ENCODE results near the gene SPAG4.

SPAG4 gene

GRCh38 chr20:35669221-35669620 is 53.6 kb downstream of the SPAG4 start:
- no peak for TF ChIP-seq CTCF (IDR thresholded peaks at IDR 0.05; ENCODE audit: extremely low read depth, insufficient read depth, missing control alignments)
- no peak for DNase-seq (ENCODE audit: low spot score)
- in situ Hi-C loops (cut with MboI; ENCODE audit: low pct_unique_long_range_greater_than_20kb, low sequenced_read_pairs, unreplicated experiment) = no loop called here

GRCh38 chr20:35669681-35670080 is 54.1 kb downstream of the SPAG4 start:
- DNase-seq (ENCODE audit: low spot score) = no peak
- TF ChIP-seq CTCF (IDR thresholded peaks at IDR 0.05; ENCODE audit: extremely low read depth, insufficient read depth, missing control alignments) = no peak
- in situ Hi-C loops (cut with MboI; ENCODE audit: low pct_unique_long_range_greater_than_20kb, low sequenced_read_pairs, unreplicated experiment) = no loop called here

All from GM13977 (cell line).